ENCODE measurements around the gene SRGAP2B.
"Not testable (repeated sequence)": the region's sequence is repeated elsewhere in the genome, so short reads cannot be mapped to it uniquely, and the experiment has no call there.

The SRGAP2B gene

GRCh38 chr1:145095284-145096057 lies at the start of gene SRGAP2B, which contains the start of gene FAM72D:
SRGAP2B (minus strand) TSS chr1:145095328; CDS start chr1:145092901, 2,427 bp downstream.
FAM72D (plus strand) TSS chr1:145095974; CDS start chr1:145096848, 874 bp downstream.
- DNase-seq (ENCODE audit: low read depth in 2 of 2): not testable (repeated sequence)

- DNase-seq (ENCODE audit: low read depth in 2 of 2): not testable (repeated sequence)
Observed at GRCh38 chr1:145144264-145144913, 49.3 kb upstream of the SRGAP2B start.

DNA sequence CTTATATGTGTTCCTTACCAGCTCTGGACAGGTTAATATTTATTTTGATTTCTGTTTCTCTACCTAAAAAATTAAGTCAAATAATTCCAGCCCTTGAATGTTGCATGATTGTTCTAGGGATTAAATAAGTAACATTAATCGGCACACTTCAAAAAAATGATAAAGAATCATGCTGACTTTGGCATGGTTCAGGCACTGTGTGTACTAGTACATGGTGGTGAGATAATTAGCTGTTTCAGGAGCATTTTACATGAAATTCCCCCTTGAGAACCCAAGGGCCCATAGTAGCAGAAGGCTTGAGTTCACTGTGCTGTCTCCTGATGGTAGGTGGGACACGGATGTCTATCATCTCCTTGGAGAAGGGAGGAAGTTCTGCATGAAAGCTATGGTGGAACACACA lies 45.4 kb upstream of the SRGAP2B start:
- not testable (repeated sequence) for DNase-seq (ENCODE audit: low read depth in 2 of 2)

DNA sequence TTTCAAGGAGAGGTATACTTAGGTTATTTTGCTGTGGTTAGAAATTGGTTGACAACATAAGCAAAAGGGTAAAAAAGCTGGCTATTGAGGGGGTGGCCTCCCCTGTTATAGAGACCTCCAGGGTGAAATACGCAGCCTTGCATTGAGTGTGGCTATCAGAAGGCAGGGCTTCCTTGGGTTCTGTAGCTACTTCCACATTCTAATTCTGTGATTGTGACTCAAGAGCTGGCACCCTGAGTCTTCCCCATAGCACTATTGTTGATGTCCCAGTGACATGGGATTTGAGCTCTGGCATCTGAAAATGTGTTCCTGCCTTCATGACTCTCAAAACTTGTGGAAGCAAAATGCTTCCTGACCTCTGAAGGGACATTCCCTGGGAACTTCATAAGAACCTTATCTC lies 39.3 kb upstream of the SRGAP2B start:
- not testable (repeated sequence) for DNase-seq (ENCODE audit: low read depth in 2 of 2)

DNA sequence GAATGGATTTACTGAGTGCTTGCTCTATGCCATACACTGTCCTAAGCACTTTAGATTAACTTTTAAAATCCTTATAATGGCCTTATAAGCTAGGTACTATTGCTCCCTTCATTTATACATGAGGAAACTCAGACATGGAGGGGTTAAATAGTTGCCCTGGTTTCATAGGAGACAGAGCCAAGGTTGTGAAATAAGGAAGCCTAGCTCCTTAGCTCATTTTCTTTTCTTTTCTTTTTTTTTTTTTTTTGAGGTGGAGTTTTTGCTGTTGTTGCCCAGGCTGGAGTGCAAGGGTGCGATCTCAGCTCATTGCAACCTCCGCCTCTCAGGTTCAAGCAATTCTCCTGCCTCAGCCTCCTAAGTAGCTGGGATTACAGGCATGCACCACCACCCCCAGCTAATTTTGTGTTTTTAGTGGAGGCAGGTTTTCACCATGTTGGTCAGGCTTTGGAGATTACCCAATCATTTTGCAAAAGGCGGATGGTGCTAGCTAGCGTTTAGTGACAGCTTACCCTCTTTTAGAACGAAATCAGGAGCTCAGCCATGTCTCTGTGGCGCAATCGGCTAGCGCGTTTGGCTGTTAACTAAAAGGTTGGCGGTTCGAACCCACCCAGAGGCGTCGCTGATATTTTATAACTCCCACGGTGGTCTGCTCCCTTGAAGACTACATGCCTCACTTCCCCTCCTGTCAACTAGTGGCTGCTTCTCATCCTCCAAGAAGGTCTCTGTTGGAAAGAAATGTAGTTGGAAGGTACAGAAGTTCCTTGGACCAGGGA lies 33.8 kb upstream of the SRGAP2B start:
- not testable (repeated sequence) for DNase-seq (ENCODE audit: low read depth in 2 of 2)

GRCh38 chr1:145127144-145127543 lies 32.0 kb upstream of the SRGAP2B start:
- not testable (repeated sequence) for DNase-seq (ENCODE audit: low read depth in 2 of 2)

- DNase-seq (ENCODE audit: low read depth in 2 of 2): not testable (repeated sequence)
Observed at GRCh38 chr1:145125112-145125511, 30.0 kb upstream of the SRGAP2B start.

DNA sequence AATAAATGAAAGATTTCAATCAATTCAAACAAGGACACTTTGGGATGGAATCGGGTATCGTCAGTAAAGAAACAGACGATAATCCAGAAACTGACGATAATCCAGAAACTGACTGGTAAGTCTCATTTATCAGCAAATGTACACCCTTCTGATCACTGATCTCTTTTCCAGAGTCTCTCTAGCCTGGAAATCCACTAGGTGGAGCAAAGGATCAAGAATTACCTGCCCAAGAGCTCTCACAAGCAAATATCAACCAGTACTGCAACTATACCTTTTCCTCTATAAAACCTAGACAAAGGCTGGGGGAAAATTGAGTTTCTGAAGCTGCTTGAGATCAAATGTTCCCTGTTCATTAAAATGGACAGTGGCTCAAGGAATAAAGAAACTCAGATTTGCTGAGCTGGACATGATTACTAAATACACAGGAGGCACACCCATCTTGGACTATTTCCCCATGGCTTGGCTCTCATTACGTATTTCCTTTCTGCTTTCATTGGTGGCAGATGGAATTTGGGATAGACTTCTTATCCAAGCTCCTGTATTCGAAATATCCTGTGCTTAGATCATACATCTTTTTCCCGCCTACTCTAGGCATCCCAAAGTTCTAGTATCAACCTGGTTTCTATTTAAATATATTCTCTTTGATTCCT lies 29.0 kb upstream of the SRGAP2B start:
- DNase-seq (ENCODE audit: low read depth in 2 of 2): not testable (repeated sequence)

DNA sequence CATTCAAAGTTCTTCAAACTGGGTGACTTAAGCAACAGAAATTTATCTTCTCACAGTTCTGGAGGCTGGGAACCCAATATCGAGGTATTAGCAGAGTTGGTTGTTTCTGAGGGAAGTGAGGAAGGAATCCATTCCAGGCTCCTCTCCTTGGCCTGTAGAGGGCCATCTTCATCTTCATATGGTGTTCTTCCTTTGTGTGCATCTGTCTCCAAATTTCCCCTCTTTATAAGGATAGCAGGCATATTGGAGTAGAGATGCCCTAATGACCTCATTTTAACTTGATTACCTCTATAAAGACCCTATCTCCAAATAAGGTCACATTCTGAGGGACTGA lies 27.9 kb upstream of the SRGAP2B start:
- DNase-seq (ENCODE audit: low read depth in 2 of 2): not testable (repeated sequence)

- not testable (repeated sequence) for DNase-seq (ENCODE audit: low read depth in 2 of 2)
Observed at GRCh38 chr1:145122344-145123061, 27.4 kb upstream of the SRGAP2B start.

GRCh38 chr1:145119842-145120241 lies 24.7 kb upstream of the SRGAP2B start:
- DNase-seq (ENCODE audit: low read depth in 2 of 2): not testable (repeated sequence)

DNA sequence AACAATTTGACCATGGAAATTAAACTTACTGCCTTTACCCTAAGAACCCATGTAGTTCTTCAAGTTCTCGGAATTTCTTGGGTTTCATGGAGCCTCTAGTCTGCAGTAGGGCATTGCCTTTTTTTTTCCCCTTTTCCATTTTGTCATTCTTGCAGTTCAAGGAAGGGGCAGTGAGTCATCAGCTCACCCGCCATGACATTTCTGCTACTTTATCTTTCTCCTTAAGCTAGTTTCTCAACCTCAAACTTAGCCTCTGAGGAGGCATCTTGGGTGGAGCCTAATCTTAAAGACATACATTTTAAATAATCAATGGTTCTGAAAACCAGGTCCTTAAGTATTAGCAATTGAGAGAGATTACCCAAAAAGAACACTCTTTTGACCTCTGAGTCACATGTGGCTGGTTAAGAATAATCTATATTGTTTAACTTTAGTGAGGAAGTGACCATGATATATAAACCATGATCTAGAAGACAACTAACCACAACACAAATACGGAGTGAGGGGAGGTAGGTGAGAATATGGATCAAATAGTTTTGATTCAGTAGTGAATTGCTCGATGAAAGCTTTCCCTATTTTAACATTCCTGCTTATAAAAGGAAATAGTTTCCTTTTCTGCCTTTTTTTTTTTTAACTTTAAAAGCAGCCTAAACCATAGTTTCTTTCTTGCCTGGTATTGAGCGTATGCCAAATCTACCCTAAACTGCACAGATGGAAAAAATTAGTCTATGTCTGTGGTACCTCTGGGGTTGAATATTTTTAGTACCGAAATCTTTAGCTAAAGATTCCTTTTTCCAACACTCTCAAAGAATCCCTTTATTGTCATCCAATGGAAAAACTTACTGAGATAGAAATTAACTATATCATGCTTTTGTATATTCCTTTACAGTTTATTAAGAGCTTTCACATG lies 20.7 kb upstream of the SRGAP2B start:
- not testable (repeated sequence) for DNase-seq (ENCODE audit: low read depth in 2 of 2)

GRCh38 chr1:145114560-145115057 lies 19.5 kb upstream of the SRGAP2B start:
- not testable (repeated sequence) for DNase-seq (ENCODE audit: low read depth in 2 of 2)

GRCh38 chr1:145112703-145113102 lies 17.6 kb upstream of the SRGAP2B start:
- not testable (repeated sequence) for DNase-seq (ENCODE audit: low read depth in 2 of 2)

GRCh38 chr1:145111674-145112073 lies 16.5 kb upstream of the SRGAP2B start:
- not testable (repeated sequence) for DNase-seq (ENCODE audit: low read depth in 2 of 2)

- DNase-seq (ENCODE audit: low read depth in 2 of 2): not testable (repeated sequence)
Observed at GRCh38 chr1:145103294-145103693, 8.2 kb upstream of the SRGAP2B start.

- DNase-seq (ENCODE audit: low read depth in 2 of 2): not testable (repeated sequence)
Observed at GRCh38 chr1:145101725-145102124, 6.6 kb upstream of the SRGAP2B start.

- DNase-seq (ENCODE audit: low read depth in 2 of 2): not testable (repeated sequence)
Observed at GRCh38 chr1:145094655-145095211, 395 bp downstream of the SRGAP2B start.

- not testable (repeated sequence) for DNase-seq (ENCODE audit: low read depth in 2 of 2)
Observed at GRCh38 chr1:145093517-145094149, 1.5 kb downstream of the SRGAP2B start.
